GM18517 (cell line): ENCODE measurements around the gene RAB5IF.

Experiments
- ATAC-seq: cut with Tn5 transposase; IDR thresholded peaks from one replicate; pipeline ENCODE4 v1.9.1; 2021; ENCODE audit warnings: mild to moderate bottlenecking, moderate library complexity; ENCODE audit not compliant: unreplicated experiment

The RAB5IF gene

GRCh38 chr20:36658300-36658699 is 52.7 kb downstream of the RAB5IF start:
- no peak for ATAC-seq
